Stimulated activated CD4-positive, alpha-beta T cell treated with anti-CD3 and anti-CD28 coated beads, Interleukin-2, amount 100 ng/mL, for 24 hours (primary cell): Measurements from ENCODE around the gene SMIM43.
A peak's percentile ranks its signal among the peaks of the same experiment; 100 is the strongest.
"Not testable (repeated sequence)": the region's sequence is repeated elsewhere in the genome, so short reads cannot be mapped to it uniquely, and the experiment has no call there.

Experiments
- DNase-seq, 2 donors: peaks; one replicate each; pipeline ENCODE4 v3.0.0-alpha.2; 2020

SMIM43 gene

DNA sequence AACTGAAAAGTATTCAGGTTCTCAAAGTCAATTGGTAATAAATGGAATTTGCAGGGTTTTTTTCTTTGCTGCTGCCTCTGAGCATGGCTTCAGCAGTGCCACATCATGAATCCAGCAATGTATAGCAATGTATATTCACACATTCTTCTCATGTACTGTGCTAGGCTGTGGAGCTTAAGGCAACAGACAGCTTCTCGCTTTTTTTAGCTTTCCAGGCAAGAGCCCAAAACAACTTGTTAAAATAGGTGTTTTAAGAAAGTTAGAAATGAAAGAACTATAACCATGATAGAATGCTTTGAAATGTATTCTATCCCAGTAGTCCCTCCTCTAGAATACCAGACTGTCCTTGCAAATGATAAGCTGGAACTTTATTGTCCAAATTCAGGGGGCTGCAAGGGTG, 30.4 kb downstream of the SMIM43 start:
- no peak for DNase-seq

- DNase-seq, result no peak
Observed at GRCh38 chr4:121733942-121734341, 31.0 kb downstream of the SMIM43 start.

- DNase-seq, result not testable (repeated sequence)
Observed at GRCh38 chr4:121729753-121730152, 35.2 kb downstream of the SMIM43 start.

DNA sequence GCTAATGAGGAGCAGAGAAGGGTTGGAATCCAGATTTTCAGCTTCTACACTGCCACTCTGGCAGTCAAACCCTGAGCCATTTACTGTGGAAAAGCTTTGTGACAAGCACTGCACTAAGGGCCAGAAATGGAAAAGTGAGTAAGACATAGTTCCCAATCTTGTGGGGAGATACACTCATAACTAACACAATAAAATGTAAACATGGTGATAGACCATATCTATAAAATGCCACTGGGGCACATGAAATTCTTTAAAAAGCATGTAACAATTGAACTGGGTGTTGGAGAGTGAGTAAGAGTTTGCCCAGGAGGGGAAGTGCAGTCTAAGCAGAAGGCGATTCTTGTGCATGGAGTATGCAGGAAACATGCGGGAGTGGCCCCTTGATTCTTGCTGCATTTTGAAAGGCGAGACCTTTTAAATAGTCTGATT, 36.2 kb downstream of the SMIM43 start:
- no peak for DNase-seq

DNA sequence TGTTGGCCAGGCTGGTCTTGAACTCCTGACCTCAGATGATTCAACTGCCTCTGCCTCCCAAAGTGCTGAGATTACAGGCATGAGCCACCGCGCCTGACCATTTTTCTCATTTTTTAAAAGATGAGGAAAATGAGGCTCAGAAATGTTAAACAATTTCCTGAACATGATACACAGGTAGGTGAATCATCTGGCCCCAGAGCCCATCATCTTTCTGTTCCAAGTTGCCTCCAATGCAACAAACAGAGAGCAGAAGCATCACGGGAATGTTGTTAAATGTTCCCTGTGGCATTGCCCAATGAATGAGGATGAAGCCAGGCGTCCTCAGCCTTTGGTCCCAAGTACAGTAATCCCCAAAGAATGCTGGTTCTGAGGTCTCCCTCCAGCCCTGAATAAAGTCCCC, 36.9 kb downstream of the SMIM43 start:
- no peak for DNase-seq

GRCh38 chr4:121726642-121727268, 38.2 kb downstream of the SMIM43 start:
- DNase-seq, result no peak

DNA sequence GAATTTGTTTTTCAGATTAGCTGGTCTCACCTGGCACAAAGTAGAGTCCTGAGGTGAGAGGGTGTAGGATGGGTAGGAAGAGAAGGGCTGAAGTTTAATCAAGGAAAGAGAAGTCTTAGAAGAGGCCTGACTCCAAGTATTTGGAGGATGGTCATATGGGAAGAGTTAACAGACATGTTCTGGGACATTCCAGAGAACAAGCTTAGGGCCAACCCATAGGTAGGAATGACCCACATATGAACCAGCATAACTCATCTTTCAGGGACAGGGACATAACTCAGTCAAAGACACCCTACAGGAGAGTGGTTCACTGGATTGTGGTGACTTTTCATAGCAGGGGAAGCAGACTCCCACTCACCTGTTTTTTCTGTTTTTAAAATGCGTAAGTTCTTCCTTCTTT, 40.3 kb downstream of the SMIM43 start:
- no peak for DNase-seq

- no peak for DNase-seq
Observed at GRCh38 chr4:121721700-121722099, 43.3 kb downstream of the SMIM43 start.

DNA sequence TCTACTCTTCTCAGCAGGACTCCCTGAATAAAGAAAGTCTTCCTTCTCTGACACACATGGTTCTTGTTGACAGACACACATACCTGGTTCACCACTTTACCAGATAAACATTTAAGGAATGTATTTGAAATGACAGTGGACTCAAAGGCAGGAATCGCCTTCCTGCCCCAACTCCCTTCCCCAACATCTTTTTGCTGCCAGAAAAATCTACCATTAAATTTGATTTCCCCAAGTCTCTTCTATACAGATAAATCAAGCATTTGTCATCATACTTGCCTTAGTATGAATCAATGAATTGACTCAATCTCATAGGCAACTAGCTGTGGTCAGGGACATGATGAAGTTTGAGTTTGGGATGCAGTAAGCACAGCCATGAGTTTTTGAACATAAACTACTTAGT, 44.9 kb downstream of the SMIM43 start:
- DNase-seq, result no peak

DNA sequence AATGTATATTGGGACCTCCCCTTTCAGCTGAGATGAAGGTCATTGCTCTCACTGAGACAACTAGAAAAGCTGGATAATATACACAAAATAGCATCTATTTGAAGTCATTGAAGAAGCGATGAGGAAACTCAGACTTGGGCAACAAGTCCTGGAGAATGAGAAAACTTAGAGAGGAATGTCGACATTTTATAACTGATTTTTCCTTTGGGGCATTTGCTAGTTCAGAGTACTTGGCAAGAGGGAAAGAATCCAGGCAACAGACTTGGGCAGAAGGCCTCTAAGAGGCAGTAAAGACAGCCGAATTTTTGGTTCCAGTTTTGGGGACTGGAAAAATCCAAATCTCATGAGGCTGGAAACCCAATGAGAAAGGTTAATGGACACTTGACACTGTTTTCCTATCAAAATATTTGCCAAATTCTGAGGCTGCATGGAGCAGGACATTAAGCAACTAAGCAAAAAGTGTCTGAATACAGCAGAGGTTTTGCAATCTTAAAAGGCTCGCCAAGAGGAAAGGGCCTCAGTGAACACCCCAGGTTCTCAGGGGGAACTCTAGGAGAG, 47.2 kb downstream of the SMIM43 start:
- DNase-seq, result no peak

GRCh38 chr4:121714548-121714947, 50.4 kb downstream of the SMIM43 start:
- DNase-seq, result no peak

- DNase-seq, result no peak
Observed at GRCh38 chr4:121712783-121713182, 52.2 kb downstream of the SMIM43 start.

- DNase-seq, result no peak
Observed at GRCh38 chr4:121712001-121712651, 52.8 kb downstream of the SMIM43 start.

- peak; percentile 37 to 60 for DNase-seq
Observed at GRCh38 chr4:121711263-121712000, 53.5 kb downstream of the SMIM43 start.

GRCh38 chr4:121709766-121710405, 55.1 kb downstream of the SMIM43 start:
- DNase-seq, result no peak
